ENCODE measurements around the gene XPO1. TPM values are rescaled to one million over a fixed set of nuclear protein-coding genes. Genes with fewer than 3 reads are reported as not detected.

The XPO1 gene
- total and polyA plus RNA-seq, 2 of the 4 experiments (the other 2 are of a cell fraction) = 78.5 to 104 TPM

GRCh38 chr2:61510674-61511671 lies 27.2 kb downstream of the XPO1 start:
- ATAC-seq (ENCODE audit: low read depth) = no peak; the same call in 1 of the 2 replicates
- intact Hi-C loops (cut with micrococcal nuclease) (no loop called here), dilution Hi-C loops (cut with HindIII; ENCODE audit: low sequenced_read_pairs, unreplicated experiment) (no loop called here), in situ Hi-C loops (cut with MboI; ENCODE audit: low sequenced_read_pairs) (loop anchor here (5.0 kb wide), 1 partner anchor 366 kb away; no protein-coding TSS in a partner anchor)
- Histone ChIP-seq H3K27me3 (ENCODE audit: control insufficient read depth, insufficient read depth, low read length) (no peaks in the 10 kb centered on the region), H3K79me1 (ENCODE audit: low read depth in 1 of 2, low read length in 2 of 2) (peaks cover 34 to 71% of the 10 kb centered on the region in 2 experiments), H3K4me2 (ENCODE audit: low read depth, low read length) (no peak overlapping the region), H4K5ac (ENCODE audit: low read depth, low read length) (no peak overlapping the region), H2BK120ac (ENCODE audit: low read depth, low read length) (no peak overlapping the region), H3K9me1 (ENCODE audit: insufficient read depth, low read length) (peaks cover 3% of the 10 kb centered on the region; the same call in 1 of the 2 replicates), H3K14ac (replicated peaks; ENCODE audit: low read depth, low read length) (no peak overlapping the region), H3K4ac (ENCODE audit: low read depth, low read length) (no peak overlapping the region), H3K56ac (ENCODE audit: extremely low read depth, insufficient read depth, low read length) (no peak overlapping the region), H2BK20ac (ENCODE audit: low read depth, low read length) (no peak overlapping the region), H3K36me3 (ENCODE audit: control insufficient read depth, insufficient read depth, low read length) (peaks cover 31% of the 10 kb centered on the region), H3K4me3 (ENCODE audit: insufficient read depth, low read depth, low read length) (no peak overlapping the region), H3K4me1 (ENCODE audit: control insufficient read depth, insufficient read depth, low read length) (no peaks in the 10 kb centered on the region), H3K9ac (ENCODE audit: low read depth, low read length) (no peak overlapping the region), H4K8ac (ENCODE audit: low read depth in 2 of 2, low read length in 2 of 2) (no peak overlapping the region), H3K27ac (ENCODE audit: insufficient read depth, low read length) (peak overlapping the region; percentile 37; the same call in 1 of the 2 replicates), H2AFZ (replicated peaks; ENCODE audit: low read length, poor library complexity) (no peak overlapping the region), H4K91ac (ENCODE audit: insufficient read depth, low read depth, low read length) (no peak overlapping the region), H4K20me1 (ENCODE audit: insufficient read depth, low read length) (peaks cover 71% of the 10 kb centered on the region), H3K18ac (ENCODE audit: low read depth, low read length) (no peak overlapping the region), H2AK9ac (replicated peaks; ENCODE audit: low read depth, low read length, poor library complexity) (no peak overlapping the region), H2BK5ac (ENCODE audit: low read depth, low read length, poor library complexity, severe bottlenecking) (no peak overlapping the region), H3K9me3 (ENCODE audit: control insufficient read depth, insufficient read depth, low read length) (no peaks in the 10 kb centered on the region), H3K23ac (ENCODE audit: low read depth, low read length) (no peak overlapping the region), H2BK15ac (ENCODE audit: low read depth, low read length) (no peak overlapping the region), H2AK5ac (ENCODE audit: low read depth, low read length) (no peak overlapping the region)
- ChIA-PET CTCF (no interaction called here), POLR2A (ENCODE audit: unreplicated experiment) (no interaction called here)
- WGBS, 2 experiments (ENCODE audit: extremely low coverage in 2 of 2, insufficient read length in 1 of 2) = 82% methylated on average over 4 of the region's 19 CpGs; no CpG with 5 or more reads in 1 of the 2 experiments
- no TSS peak for BruUV-seq (replicated peaks)
- DNase-seq = no peak
- TF ChIP-seq ELK1 (IDR thresholded peaks at IDR 0.05; ENCODE audit: borderline replicate concordance, low read depth, low read length) (no peak), FOS (IDR thresholded peaks at IDR 0.05; ENCODE audit: low read depth, low read length) (no peak), MAFK (IDR thresholded peaks at IDR 0.05; ENCODE audit: low read depth, low read length) (no peak), USF2 (IDR thresholded peaks at IDR 0.05; ENCODE audit: low read depth, low read length) (no peak), SMC3 (IDR thresholded peaks at IDR 0.05; ENCODE audit: low read depth, low read length) (no peak), CTCF (conservative IDR thresholded peaks at IDR 0.05; ENCODE audit: low read depth, low read length) (no peak), MXI1 (IDR thresholded peaks at IDR 0.05; ENCODE audit: borderline replicate concordance, low read depth, low read length) (no peak), RAD21 (IDR thresholded peaks at IDR 0.05; ENCODE audit: low read length) (no peak), NFE2L2 (IDR thresholded peaks at IDR 0.05; ENCODE audit: low read depth, low read length) (no peak), CHD1 (IDR thresholded peaks at IDR 0.05; ENCODE audit: low read depth, low read length) (no peak), BHLHE40 (IDR thresholded peaks at IDR 0.05; ENCODE audit: low read depth, low read length) (no peak), CEBPB (IDR thresholded peaks at IDR 0.05; ENCODE audit: low read depth, low read length) (no peak), POLR2A (IDR thresholded peaks at IDR 0.05; ENCODE audit: low read depth, low read length) (no peak), RCOR1 (IDR thresholded peaks at IDR 0.05; ENCODE audit: insufficient replicate concordance, low read length) (no peak)
